H54 (cell line): Measurements from ENCODE around the gene GALNT13.

Experiments used
- DNase-seq: peaks from one replicate; pipeline ENCODE4 v3.0.0; 2011; ENCODE audit warnings: low spot score, mixed read lengths; ENCODE audit not compliant: insufficient read length
- FAIRE-seq: peaks from 3 replicates; lab custom pipeline; 2011; peaks lifted over from hg19 to GRCh38; lab: Jason Lieb, UNC
- POLR2A ChIP-seq: IDR thresholded peaks from 2 replicates; pipeline ENCODE4 v1.6.1; 2011; ENCODE audit warnings: low read depth, mild to moderate bottlenecking, low read length

The GALNT13 gene

DNA sequence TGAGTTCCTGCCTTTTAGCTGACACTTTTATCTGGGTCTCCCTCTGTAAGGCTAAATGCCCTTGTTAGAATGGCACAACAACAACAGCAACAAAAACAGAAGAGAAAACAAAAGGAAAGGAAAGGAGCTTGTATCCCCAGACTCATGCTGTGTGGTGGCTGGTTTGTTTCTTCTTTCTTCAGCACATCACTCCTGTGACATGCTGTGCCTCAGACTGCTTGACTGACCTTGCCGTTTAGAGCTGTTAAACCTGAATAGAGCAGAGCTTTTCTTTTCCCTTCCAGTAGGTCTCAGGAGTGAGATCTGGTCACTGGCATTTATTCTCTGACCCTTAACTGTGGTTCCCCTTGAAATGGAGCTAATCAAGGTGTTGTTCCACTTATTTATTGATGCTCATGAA, 18.9 kb downstream of the GALNT13 start:
- no peak for DNase-seq
- peak; percentile 65 for FAIRE-seq
- no peak for TF ChIP-seq POLR2A

DNA sequence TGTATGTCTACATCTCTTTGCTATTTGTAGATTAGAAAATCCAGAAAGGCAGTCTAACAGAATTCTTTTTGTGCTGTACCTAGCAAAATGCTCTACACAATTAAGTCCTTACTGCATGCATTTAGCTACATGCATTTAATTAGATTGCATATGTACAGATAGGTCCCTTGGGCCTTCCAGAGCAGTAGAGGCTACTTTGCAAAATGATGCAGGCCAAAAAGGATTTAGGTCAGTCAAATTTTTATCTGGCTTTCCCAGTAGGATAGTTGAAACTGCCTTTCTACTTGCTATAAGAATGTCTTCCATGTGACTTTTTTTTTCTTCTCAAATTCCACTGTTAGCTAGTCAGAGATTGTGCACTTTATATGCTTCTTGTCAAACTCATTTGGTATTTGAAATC, 19.3 kb downstream of the GALNT13 start:
- FAIRE-seq (peak; percentile 60), DNase-seq (no peak)
- no peak for TF ChIP-seq POLR2A

- DNase-seq, result no peak
- FAIRE-seq, result no peak
- no peak for TF ChIP-seq POLR2A
Observed at GRCh38 chr2:153912798-153913396, 41.2 kb downstream of the GALNT13 start.

GRCh38 chr2:153917570-153917969, 45.8 kb downstream of the GALNT13 start:
- no peak for FAIRE-seq
- no peak for TF ChIP-seq POLR2A
- no peak for DNase-seq

GRCh38 chr2:153935511-153935910, 63.8 kb downstream of the GALNT13 start:
- TF ChIP-seq POLR2A, result no peak
- no peak for FAIRE-seq
- no peak for DNase-seq

DNA sequence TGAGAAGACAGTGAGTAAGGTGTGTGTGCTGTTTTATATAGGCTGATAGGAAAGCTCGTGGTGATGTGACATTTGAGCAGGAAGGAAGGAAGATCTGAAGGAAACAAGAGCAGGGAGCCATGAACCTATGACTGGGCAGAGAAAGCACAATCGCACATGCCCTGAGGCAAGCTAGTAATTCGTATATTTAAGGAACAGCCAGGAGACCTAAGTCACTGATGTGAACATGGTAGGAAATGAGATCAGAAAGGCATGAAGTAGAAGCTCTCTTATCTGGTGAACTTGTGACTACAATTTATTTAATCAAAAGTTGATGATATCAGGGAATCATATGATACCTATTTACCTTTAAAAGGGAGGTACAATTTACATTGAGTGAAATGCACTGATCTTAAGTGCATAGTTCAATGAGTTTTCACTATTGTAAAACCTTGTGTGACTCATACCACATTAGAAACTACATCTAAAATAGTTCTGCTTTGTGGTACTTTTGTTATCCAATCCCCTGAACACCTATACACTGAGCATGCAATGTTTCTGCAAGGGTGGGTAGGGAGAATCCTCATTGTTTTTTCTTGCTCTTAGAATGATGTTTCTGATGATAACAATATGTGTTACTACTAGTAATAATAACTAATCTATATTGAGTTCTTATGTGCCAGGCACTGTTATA, 67.5 kb downstream of the GALNT13 start:
- FAIRE-seq (peak; percentile 94), DNase-seq (no peak)
- no peak for TF ChIP-seq POLR2A

- TF ChIP-seq POLR2A, result no peak
- FAIRE-seq (no peak), DNase-seq (no peak)
Observed at GRCh38 chr2:153940511-153940910, 68.8 kb downstream of the GALNT13 start.

- FAIRE-seq (no peak), DNase-seq (no peak)
- no peak for TF ChIP-seq POLR2A
Observed at GRCh38 chr2:153944800-153945199, 73.1 kb downstream of the GALNT13 start.

DNA sequence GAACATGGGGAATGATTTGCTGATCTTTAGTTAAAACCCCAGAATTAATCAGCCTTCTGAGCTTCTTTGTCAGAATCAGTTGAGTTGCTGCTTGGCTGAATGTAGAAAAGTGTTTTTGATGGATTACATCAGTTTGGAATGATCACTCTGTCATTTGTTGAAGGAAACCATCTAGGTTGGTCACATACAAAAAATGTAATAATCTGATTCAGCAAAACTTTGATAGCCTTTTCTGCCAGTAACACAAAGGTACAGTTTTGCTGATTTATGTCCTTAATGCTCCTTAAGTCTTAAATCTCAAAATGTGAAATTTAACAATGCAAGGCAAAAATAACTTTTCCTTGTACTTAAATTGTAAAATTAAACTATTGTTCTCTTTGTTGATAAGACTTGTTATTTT, 74.3 kb downstream of the GALNT13 start:
- FAIRE-seq, result no peak
- DNase-seq, result no peak
- no peak for TF ChIP-seq POLR2A

GRCh38 chr2:153953761-153954160, 82.0 kb downstream of the GALNT13 start:
- no peak for FAIRE-seq
- TF ChIP-seq POLR2A, result no peak
- no peak for DNase-seq

DNA sequence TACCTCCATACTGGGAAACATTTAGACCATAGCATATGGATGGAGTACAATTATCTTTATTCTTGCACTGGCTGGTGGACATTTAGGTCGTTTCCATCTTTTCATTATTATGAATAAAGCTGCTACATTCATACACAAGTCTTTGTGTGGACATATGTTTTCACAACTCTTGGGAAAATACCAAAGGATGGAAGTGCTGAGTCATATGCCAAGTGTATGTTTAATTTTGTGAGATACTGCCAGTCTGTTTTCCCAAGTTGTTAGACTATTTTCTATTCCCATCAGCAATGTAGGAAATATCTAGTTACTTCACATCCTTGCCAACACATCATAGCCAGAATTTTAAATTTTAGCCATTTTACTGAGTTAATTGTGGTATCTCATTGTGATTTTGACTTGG, 91.5 kb downstream of the GALNT13 start:
- FAIRE-seq (peak; percentile 61), DNase-seq (no peak)
- no peak for TF ChIP-seq POLR2A

DNA sequence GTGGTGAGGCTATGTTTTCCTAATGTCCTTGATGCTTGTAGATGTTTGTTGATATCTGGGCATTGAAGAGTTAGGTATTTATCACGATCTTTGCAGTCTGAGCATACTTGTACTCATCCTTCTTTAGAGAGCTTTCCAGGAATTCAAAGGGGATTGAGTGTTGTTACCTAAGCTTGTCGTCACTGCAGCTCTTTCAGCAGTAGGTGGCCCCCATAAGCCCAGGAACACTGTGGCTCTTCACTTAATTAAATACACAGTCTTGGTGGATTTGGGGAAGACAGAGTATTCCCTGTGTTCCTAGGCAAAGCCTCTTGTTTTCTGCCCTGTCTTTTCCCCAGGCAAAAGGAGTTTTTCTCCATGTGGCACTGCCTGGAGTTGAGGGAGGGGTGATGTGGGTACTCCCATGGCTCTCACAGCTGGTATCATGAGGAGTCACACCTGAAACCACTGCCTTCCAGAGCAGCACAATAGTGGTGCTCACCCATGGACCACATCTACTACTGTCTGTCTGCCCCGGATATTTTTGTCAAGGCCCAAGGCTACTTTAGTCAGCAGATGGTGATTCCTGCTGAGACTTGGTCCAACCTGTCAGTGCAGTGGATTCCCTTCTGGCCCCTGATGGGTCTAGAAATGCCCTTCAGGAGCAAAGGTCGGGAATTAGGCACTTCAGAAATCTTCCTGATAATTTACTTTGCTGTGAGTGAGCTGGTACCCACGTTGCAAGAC, 95.7 kb downstream of the GALNT13 start:
- DNase-seq (no peak), FAIRE-seq (no peak)
- no peak for TF ChIP-seq POLR2A

DNA sequence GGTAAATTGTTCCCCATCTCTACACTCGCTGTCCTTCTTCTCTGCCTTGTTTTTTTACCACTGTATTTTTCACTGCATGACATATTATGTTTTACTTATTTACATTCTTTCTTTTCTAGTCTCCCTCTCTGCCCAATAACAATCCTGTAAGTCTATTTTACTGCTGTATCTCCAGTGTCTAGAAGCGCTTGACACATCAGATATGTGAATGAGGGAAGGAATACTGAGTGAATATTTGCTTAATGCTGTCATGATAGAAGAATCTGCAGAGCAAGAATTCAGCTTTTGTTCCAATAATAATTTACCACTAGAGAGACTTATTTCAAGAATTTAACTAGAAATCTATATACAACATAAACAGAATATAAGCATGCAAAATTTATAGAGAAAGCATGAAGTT, 99.5 kb downstream of the GALNT13 start:
- FAIRE-seq (no peak), DNase-seq (no peak)
- TF ChIP-seq POLR2A, result no peak

DNA sequence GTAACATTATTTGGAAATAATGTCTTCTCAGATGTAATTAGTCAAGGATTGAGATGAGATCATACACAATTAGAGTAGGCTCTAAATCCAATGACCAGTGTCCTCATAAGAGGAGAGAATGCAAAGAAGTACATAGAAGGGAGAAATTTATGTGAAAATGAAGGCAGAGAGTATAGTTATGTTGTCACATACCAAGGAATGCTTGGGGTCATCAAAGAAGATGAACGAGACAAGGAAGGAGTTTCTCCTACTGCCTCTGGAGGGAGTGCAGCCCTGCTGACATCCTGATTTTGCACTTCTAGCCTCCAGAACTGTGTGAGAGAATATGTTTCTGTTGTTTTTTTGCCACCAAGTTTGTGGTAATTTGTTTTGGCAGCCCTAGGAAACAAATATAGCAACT, 100.1 kb downstream of the GALNT13 start:
- no peak for DNase-seq
- FAIRE-seq, result no peak
- TF ChIP-seq POLR2A, result no peak
